ENCODE results near the gene HEG1. TPM values are rescaled to one million over a fixed set of nuclear protein-coding genes. Genes with fewer than 3 reads are reported as not detected.

The HEG1 gene, protein sequence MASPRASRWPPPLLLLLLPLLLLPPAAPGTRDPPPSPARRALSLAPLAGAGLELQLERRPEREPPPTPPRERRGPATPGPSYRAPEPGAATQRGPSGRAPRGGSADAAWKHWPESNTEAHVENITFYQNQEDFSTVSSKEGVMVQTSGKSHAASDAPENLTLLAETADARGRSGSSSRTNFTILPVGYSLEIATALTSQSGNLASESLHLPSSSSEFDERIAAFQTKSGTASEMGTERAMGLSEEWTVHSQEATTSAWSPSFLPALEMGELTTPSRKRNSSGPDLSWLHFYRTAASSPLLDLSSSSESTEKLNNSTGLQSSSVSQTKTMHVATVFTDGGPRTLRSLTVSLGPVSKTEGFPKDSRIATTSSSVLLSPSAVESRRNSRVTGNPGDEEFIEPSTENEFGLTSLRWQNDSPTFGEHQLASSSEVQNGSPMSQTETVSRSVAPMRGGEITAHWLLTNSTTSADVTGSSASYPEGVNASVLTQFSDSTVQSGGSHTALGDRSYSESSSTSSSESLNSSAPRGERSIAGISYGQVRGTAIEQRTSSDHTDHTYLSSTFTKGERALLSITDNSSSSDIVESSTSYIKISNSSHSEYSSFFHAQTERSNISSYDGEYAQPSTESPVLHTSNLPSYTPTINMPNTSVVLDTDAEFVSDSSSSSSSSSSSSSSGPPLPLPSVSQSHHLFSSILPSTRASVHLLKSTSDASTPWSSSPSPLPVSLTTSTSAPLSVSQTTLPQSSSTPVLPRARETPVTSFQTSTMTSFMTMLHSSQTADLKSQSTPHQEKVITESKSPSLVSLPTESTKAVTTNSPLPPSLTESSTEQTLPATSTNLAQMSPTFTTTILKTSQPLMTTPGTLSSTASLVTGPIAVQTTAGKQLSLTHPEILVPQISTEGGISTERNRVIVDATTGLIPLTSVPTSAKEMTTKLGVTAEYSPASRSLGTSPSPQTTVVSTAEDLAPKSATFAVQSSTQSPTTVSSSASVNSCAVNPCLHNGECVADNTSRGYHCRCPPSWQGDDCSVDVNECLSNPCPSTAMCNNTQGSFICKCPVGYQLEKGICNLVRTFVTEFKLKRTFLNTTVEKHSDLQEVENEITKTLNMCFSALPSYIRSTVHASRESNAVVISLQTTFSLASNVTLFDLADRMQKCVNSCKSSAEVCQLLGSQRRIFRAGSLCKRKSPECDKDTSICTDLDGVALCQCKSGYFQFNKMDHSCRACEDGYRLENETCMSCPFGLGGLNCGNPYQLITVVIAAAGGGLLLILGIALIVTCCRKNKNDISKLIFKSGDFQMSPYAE (N-terminal part only)
- total RNA-seq (10 to 100 TPM; 26.4 to 32.5 TPM), polyA plus RNA-seq (ENCODE audit: insufficient read length in 2 of 2) (10 to 100 TPM; 20.2 to 26.3 TPM)
- long read RNA-seq, donor 1 = 0 reads
- long read RNA-seq, donor 2 = 0 reads
- long read RNA-seq, donor 3 = 0 reads
- long read RNA-seq, donor 4, partial matches to known transcripts = 0 of 1 reads
- long read RNA-seq, donor 4, other reads (novel, unspliced or antisense) = 0 of 1 reads

DNA sequence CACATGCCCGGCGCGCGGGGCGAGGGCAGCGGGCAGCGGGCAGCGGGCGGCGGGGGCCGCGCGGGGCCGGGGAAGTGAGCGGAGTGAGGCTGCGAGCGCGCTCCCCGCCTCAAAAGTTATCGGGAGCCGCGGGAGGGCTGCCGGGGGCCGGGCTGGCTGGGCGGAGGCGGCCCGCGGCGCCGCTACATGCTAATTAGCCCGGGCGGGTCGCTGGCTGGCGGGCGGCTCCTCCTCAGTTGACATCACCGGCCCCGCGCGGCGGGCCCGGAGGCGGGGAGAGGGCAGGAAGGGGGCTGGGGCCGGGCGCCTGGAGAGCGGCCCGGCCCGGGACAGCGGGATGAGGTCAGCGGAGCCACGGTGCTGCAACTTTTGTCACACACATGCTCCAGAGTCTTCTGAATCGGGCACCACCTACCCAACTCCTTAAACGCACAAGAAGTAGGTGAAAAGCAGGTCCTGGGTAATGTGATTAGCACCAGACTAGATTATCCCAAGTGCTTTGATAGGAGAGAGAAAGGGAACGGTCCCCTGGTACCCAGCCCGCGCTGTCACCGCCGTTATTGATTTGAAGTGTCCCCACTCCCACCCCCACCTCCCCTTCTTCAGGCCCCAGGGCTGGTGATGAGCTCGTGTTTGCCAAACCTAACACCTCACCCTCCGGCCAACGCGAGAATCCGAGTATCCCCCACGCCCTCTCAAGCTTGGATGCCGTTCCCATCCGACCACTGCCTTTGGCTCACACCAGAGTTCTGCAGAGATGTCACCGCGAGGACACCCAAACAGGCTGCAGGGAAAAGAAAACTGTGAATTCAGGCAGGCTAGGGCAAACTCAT is at the start of gene HEG1:
TSS of gene HEG1 (minus strand) at position 85 of the 833 bp plus-strand sequence. CDS start 107 bp downstream, outside the sequence.
- WGBS (ENCODE audit: insufficient coverage) = under 1% methylated on average over 59 of the region's 67 CpGs
- H3K4me3 ChIP-seq (ENCODE audit: low read depth, low read length) = peak within 1 kb of the TSS; percentile 59
- peaks cover 5% of the 10 kb centered on the region for H3K27me3 ChIP-seq (ENCODE audit: control insufficient read depth, insufficient read depth, low read length)
- H3K36me3 ChIP-seq (ENCODE audit: control insufficient read depth, insufficient read depth, low read length) = no peaks in the 10 kb centered on the region
- peak in 2 of 6 donors; percentile 67 to 87 for DNase-seq (ENCODE audit: low read depth in 4 of 6, low spot score in 6 of 6)
- peaks cover 27% of the 10 kb centered on the region for H3K4me1 ChIP-seq (ENCODE audit: control insufficient read depth, insufficient read depth, low read length)
- peak within 1 kb of the TSS; percentile 81 for H3K27ac ChIP-seq (ENCODE audit: low read depth, low read length)
- no peaks in the 10 kb centered on the region for H3K9me3 ChIP-seq (ENCODE audit: control insufficient read depth, insufficient read depth, low read length)

DNA sequence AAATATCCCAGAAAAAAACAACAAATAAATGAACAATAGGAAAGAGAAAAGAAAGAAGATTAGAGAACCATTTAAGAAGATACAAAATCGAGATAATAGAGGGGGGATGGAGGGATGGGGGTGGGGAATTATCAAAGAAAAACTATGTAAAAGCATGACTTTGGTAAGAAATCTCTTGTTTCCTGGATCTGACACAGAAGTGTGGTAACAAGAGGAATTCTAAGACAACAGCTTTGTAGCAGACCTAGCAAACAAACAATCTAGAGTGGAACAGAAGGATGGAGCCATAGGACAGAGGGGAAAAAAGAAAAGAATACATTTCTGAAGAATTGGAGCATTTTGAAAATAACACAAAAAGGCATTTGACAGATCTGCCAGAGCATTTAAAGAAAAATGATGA is 49.3 kb upstream of the HEG1 start:
- 88% methylated on average over 1 of the region's 1 CpG for WGBS (ENCODE audit: insufficient coverage)
- Histone ChIP-seq H3K27ac (ENCODE audit: low read depth, low read length) (no peak overlapping the region), H3K4me3 (ENCODE audit: low read depth, low read length) (no peak overlapping the region), H3K36me3 (ENCODE audit: control insufficient read depth, insufficient read depth, low read length) (peaks cover 6% of the 10 kb centered on the region), H3K9me3 (ENCODE audit: control insufficient read depth, insufficient read depth, low read length) (no peaks in the 10 kb centered on the region), H3K4me1 (ENCODE audit: control insufficient read depth, insufficient read depth, low read length) (no peaks in the 10 kb centered on the region), H3K27me3 (ENCODE audit: control insufficient read depth, insufficient read depth, low read length) (no peaks in the 10 kb centered on the region)
- no peak for DNase-seq (ENCODE audit: low read depth in 4 of 6, low spot score in 6 of 6)

DNA sequence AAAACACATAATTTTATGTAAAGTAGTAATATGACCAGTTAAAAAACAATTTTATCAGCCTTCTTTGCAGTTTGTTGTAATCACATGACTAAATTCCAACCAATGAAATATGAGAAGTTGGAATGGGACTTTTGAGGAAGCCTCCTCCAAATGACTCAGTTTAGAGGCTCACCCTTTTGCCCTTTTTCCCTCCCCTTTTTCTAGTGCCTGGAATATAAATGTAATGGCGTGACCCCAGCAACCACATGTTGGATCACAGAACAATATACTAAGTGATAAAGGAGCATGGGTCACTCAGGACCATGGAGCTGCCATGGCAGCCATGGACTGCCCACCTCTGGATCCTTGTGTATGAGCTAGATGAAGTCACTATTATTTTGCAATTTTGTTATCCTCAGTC is 48.8 kb upstream of the HEG1 start:
- Histone ChIP-seq H3K4me3 (ENCODE audit: low read depth, low read length) (no peak overlapping the region), H3K4me1 (ENCODE audit: control insufficient read depth, insufficient read depth, low read length) (no peaks in the 10 kb centered on the region), H3K36me3 (ENCODE audit: control insufficient read depth, insufficient read depth, low read length) (peaks cover 6% of the 10 kb centered on the region), H3K27ac (ENCODE audit: low read depth, low read length) (no peak overlapping the region), H3K9me3 (ENCODE audit: control insufficient read depth, insufficient read depth, low read length) (no peaks in the 10 kb centered on the region), H3K27me3 (ENCODE audit: control insufficient read depth, insufficient read depth, low read length) (no peaks in the 10 kb centered on the region)
- DNase-seq (ENCODE audit: low read depth in 4 of 6, low spot score in 6 of 6) = no peak
- WGBS (ENCODE audit: insufficient coverage) = no CpG with 5 or more reads among the region's 1 CpG

DNA sequence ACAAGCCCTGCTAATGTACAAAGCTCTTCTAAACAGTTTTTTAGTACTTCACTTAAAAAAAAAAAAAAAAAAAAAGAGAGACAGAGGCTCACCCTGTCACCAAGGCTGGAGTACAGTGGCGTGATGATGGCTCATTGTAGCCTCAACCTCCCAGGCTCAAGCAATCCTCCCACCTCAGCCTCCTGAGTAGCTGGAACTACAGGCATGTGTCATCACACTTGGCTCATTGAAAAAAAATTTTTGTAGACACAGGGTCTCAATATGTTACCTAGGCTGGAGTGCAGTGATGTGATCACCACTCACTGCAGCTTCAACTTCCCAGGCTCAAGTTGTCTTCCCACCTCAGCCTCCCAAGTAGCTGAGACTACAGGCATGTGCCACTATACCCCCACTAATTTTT is 47.6 kb upstream of the HEG1 start:
- DNase-seq (ENCODE audit: low read depth in 4 of 6, low spot score in 6 of 6) = no peak
- WGBS (ENCODE audit: insufficient coverage) = 100% methylated on average over 1 of the region's 1 CpG
- peaks cover 6% of the 10 kb centered on the region for H3K36me3 ChIP-seq (ENCODE audit: control insufficient read depth, insufficient read depth, low read length)
- no peak overlapping the region for H3K4me3 ChIP-seq (ENCODE audit: low read depth, low read length)
- H3K27ac ChIP-seq (ENCODE audit: low read depth, low read length) = no peak overlapping the region
- peaks cover 2% of the 10 kb centered on the region for H3K9me3 ChIP-seq (ENCODE audit: control insufficient read depth, insufficient read depth, low read length)
- H3K4me1 ChIP-seq (ENCODE audit: control insufficient read depth, insufficient read depth, low read length) = no peaks in the 10 kb centered on the region
- H3K27me3 ChIP-seq (ENCODE audit: control insufficient read depth, insufficient read depth, low read length) = no peaks in the 10 kb centered on the region

DNA sequence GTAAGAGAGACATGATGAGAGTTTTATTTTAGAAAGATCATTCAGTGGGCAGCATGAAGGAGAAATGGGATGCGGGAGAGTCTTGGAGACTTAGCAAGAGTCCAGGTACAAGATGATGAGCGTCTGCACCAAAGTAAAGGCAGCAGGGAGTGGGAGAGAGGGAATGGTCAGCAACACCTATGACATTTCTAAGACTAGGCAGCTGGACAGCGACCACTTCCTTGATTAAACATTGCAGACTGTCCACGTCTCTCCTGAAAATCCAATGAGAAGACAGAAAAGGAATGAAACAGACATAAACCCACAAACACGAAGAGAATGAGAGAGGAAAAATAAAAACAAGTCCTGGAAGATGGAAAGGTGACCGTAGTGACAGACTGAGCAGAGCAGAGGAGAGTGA is 46.7 kb upstream of the HEG1 start:
- no peak overlapping the region for H3K27ac ChIP-seq (ENCODE audit: low read depth, low read length)
- H3K4me3 ChIP-seq (ENCODE audit: low read depth, low read length) = no peak overlapping the region
- WGBS (ENCODE audit: insufficient coverage) = 85% methylated on average over 5 of the region's 6 CpGs
- peaks cover 2% of the 10 kb centered on the region for H3K36me3 ChIP-seq (ENCODE audit: control insufficient read depth, insufficient read depth, low read length)
- H3K4me1 ChIP-seq (ENCODE audit: control insufficient read depth, insufficient read depth, low read length) = no peaks in the 10 kb centered on the region
- peaks cover 2% of the 10 kb centered on the region for H3K9me3 ChIP-seq (ENCODE audit: control insufficient read depth, insufficient read depth, low read length)
- DNase-seq (ENCODE audit: low read depth in 4 of 6, low spot score in 6 of 6) = no peak
- no peaks in the 10 kb centered on the region for H3K27me3 ChIP-seq (ENCODE audit: control insufficient read depth, insufficient read depth, low read length)

DNA sequence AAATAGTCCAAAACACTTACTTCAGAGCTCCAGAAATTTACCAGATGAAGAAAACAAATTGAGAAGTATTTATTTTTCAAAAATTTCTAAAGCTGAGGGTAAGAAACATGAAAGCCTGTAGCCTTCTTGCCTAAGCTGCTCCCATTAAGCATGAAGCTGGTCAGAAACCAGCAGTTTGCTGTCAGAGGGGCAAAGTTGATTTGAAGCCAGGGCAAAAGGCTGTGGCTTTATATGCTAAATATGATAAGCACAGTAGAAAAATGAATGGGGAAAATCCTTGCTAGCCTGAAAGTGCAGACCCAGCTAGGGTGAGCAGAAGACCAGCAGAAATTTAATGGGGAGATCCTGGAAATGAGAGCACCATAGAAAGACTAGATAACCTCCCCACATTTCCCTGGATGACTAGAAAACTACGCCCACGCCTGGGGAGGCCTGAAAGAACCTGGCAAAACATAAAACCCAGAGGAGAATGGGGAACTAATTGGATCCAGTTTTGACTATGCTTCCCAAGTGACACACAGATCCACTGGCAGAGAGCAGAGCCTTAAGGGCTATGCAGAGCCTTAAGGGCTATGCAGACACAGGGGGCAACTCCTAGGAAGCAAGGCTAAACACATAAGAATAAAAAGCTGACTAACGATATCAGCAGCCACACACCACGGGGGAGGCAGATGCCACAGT is 43.0 kb upstream of the HEG1 start:
- Histone ChIP-seq H3K27me3 (ENCODE audit: control insufficient read depth, insufficient read depth, low read length) (no peaks in the 10 kb centered on the region), H3K4me3 (ENCODE audit: low read depth, low read length) (no peak overlapping the region), H3K9me3 (ENCODE audit: control insufficient read depth, insufficient read depth, low read length) (peaks cover 2% of the 10 kb centered on the region), H3K4me1 (ENCODE audit: control insufficient read depth, insufficient read depth, low read length) (no peaks in the 10 kb centered on the region), H3K36me3 (ENCODE audit: control insufficient read depth, insufficient read depth, low read length) (no peaks in the 10 kb centered on the region), H3K27ac (ENCODE audit: low read depth, low read length) (no peak overlapping the region)
- no peak for DNase-seq (ENCODE audit: low read depth in 4 of 6, low spot score in 6 of 6)
- 80% methylated on average over 1 of the region's 4 CpGs for WGBS (ENCODE audit: insufficient coverage)

DNA sequence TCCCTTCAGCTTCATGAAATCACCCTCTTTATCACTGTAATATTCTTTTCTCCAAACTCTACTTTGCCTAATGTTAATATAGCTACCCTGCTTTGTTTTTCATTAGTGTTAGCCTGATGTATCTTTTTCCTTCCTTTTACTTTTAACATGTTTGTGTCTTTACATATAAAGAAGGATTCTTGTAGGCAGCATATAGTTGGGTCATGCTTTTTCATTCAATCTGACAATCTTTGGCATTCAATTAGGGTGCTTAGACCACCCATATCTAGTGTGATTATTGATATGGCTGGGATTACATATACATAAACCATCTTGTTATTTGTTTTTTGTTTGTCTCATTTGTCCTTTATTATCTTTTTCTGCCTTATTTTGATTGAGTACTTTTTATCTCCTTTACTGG is 34.9 kb upstream of the HEG1 start:
- Histone ChIP-seq H3K36me3 (ENCODE audit: control insufficient read depth, insufficient read depth, low read length) (peaks cover 2% of the 10 kb centered on the region), H3K27me3 (ENCODE audit: control insufficient read depth, insufficient read depth, low read length) (no peaks in the 10 kb centered on the region), H3K4me1 (ENCODE audit: control insufficient read depth, insufficient read depth, low read length) (peaks cover 4% of the 10 kb centered on the region), H3K27ac (ENCODE audit: low read depth, low read length) (no peak overlapping the region), H3K9me3 (ENCODE audit: control insufficient read depth, insufficient read depth, low read length) (no peaks in the 10 kb centered on the region), H3K4me3 (ENCODE audit: low read depth, low read length) (no peak overlapping the region)
- no peak for DNase-seq (ENCODE audit: low read depth in 4 of 6, low spot score in 6 of 6)

DNA sequence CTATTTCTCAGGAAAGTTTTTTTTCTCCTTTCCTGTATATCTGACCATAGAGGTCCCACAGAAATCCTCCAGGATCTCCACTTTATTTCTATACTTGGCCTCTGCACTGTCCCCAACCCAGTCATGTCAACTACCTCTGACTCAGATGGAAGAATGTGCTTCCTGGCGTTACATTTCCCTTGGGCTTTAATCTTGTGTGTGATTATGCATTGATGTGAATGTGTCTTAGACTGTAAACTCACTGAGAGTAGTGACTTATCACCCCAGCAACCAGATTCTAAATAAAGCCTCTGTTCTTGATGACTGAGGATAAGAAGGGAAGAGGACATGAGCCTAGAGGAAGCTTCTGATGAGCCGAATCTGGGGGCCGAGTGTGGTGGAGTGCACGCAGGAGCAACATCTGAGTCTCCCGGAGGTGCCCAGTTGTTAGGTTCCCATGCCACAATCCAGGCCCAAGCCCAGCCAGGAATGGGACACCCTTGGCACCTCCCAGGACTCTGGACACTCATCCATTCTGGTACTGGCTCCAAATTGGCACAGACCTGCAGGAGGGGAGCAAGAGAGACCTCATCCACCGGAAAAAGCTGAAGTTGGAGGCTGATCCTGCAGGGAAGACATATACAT is 32.1 kb upstream of the HEG1 start:
- no peak overlapping the region for H3K4me3 ChIP-seq (ENCODE audit: low read depth, low read length)
- no peak for DNase-seq (ENCODE audit: low read depth in 4 of 6, low spot score in 6 of 6)
- WGBS (ENCODE audit: insufficient coverage) = 90% methylated on average over 4 of the region's 6 CpGs
- H3K36me3 ChIP-seq (ENCODE audit: control insufficient read depth, insufficient read depth, low read length) = peaks cover 2% of the 10 kb centered on the region
- H3K9me3 ChIP-seq (ENCODE audit: control insufficient read depth, insufficient read depth, low read length) = no peaks in the 10 kb centered on the region
- H3K27me3 ChIP-seq (ENCODE audit: control insufficient read depth, insufficient read depth, low read length) = no peaks in the 10 kb centered on the region
- H3K4me1 ChIP-seq (ENCODE audit: control insufficient read depth, insufficient read depth, low read length) = peaks cover 4% of the 10 kb centered on the region
- H3K27ac ChIP-seq (ENCODE audit: low read depth, low read length) = no peak overlapping the region

Data from spinal cord (tissue), 10 donors.